Frontal cortex (tissue), 4 donors: ENCODE measurements around the gene BIK. TPM values are rescaled to one million over a fixed set of nuclear protein-coding genes. Genes with fewer than 3 reads are reported as not detected.
"Not testable (repeated sequence)": the region's sequence is repeated elsewhere in the genome, so short reads cannot be mapped to it uniquely, and the experiment has no call there.

ENCODE experiments used
- DNase-seq, 2 donors: peaks; one replicate each; pipeline ENCODE4 v3.0.0; 2012; ENCODE audit warnings: low spot score in 2 of 2
- FAIRE-seq: peaks from 2 replicates; lab custom pipeline; 2012; peaks lifted over from hg19 to GRCh38; lab: Jason Lieb, UNC
- total RNA-seq: library from RNA; depleted of rRNA; stranded (reverse); fragments of >200 nt; gene quantifications from one replicate; pipeline ENCODE4 v1.2.3, GENCODE V29; 2014
- donor health status: control.
- donor health status: control.
- donor health status: control.

Gene BIK
- total RNA-seq, 1 donor from 2014 or later: not detected

DNA sequence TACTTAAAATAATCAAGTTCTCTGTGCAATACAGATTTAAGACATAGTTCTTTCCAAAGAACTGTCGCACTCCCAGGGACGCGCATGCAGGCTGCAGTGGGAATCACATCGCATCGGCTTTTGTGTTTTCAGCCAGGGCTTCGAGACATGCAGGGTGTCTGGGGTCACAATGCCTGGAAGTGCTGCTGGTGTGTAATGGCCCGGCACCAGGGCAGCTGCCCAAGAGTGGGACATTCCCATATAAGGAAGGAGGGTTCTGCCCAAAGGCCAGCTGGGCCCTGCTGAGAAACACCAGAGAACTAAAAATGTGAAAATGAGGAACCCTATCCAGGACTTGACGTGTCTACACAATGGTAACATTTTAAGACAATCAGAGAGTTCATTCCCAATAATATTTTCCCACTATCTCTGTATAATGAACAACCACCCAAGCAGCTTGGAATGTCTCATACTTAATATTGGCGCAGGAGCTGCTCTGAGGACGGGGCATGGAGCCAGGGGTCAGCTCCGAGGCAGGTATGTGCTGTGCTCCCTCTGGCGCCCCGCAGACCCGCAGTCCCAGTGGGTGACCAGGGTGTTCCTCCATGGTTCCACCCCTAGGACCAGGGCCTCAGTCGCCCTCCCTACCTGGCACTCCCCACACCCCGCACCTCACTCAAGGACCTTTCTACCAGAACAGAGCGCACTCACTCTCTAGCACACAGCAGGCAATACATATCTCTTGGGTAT, 21.4 kb downstream of the BIK start:
- FAIRE-seq (no peak), DNase-seq (no peak)

DNA sequence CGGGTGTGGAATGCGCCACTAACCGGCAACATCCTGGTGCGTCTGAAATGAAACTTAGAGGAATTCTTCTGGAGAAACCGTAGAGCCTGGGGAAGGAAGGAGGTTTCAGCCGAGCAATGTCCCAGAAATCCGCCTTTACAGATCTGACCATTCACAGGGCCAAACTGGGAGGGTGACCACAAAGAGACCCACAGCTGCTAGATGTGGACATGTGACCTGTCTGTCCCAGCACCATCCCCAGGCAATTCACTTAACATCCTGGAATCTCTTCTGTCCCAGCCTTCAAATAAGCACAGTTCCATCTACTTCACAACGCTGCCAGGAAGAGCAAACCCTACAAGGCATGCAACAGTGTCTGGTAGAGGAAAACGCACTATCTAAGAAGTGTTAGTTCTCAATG, 22.9 kb downstream of the BIK start:
- no peak for FAIRE-seq
- DNase-seq: no peak

DNA sequence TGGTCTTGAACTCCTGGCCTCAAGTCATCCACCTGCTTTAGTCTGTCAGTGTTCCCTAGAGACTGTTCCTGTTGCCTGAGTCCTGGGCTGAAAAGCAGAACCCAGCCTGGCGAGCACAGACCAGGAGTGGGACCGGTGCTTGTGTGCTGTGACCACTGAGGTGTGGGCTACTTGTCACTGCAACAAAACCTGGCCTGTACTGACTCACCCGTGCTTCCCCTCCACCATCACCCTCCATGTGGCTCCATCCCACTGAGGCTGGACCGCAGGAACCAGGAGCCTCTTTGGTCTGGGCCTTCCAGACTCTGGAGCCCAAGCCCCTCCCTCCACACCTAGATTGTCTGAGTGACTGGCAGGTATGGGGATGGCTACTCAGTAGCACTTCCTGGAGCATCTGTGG, 24.0 kb downstream of the BIK start:
- no peak for DNase-seq
- FAIRE-seq: no peak

DNA sequence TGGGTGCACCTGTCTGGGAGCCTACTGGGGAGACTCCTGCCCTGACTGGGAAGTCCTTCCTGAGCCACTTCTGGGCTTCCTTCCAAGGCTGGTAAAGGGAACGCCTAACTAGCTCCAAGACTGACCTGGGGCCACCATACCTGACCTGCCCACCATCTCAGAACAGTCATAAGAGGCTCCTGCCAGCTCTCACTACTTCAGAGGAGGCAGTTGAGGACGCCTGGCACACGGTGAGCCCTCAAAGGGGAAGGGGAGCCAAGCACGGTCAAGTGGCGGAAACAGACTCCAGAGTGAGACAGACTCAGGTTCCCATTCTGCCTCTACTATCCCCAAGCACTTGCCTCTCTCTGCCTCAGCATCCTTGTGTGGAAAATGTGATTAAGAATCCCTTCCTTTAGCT, 25.0 kb downstream of the BIK start:
- no peak for FAIRE-seq
- no peak for DNase-seq

DNA sequence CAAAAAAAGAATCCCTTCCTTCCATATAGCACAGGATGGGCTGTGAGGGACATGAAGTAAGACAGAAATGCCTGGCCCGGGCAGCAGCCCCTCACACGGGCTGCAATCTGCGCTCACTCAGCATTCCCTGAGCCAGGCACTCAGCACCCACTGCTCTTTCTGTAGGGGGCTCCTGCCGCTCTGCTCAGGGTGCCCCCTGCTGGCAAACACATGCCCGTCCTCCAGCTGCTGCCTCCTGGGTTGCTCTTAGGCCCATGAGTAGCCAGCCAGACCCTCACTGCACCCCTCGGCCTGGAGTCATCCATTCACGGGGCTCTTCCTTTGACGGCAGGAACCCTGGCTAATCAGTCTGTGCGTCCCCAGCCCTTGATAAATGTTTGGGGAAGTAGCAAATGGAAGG, 25.7 kb downstream of the BIK start:
- peak in 1 of 2 donors; percentile 58 for DNase-seq
- no peak for FAIRE-seq

DNA sequence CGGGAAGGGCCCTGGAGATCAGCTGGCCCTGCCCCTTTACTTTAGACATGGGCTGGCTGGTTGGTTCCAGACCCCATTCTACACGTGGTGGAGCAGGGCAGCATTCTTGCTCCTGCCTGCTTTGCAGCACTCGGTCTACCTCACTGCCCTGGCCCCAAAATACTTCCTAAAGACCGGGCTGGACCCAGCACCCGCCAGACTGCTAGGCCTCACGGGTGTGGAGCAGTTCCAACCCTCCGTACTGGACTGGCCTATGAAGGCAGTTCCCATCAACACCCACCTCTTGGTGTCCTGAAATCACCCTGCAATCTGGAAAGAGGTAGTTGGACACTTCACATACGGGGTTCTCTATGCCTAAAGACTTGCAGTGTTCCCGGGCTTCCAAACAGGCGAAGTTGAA, 26.3 kb downstream of the BIK start:
- FAIRE-seq: no peak
- no peak for DNase-seq

DNA sequence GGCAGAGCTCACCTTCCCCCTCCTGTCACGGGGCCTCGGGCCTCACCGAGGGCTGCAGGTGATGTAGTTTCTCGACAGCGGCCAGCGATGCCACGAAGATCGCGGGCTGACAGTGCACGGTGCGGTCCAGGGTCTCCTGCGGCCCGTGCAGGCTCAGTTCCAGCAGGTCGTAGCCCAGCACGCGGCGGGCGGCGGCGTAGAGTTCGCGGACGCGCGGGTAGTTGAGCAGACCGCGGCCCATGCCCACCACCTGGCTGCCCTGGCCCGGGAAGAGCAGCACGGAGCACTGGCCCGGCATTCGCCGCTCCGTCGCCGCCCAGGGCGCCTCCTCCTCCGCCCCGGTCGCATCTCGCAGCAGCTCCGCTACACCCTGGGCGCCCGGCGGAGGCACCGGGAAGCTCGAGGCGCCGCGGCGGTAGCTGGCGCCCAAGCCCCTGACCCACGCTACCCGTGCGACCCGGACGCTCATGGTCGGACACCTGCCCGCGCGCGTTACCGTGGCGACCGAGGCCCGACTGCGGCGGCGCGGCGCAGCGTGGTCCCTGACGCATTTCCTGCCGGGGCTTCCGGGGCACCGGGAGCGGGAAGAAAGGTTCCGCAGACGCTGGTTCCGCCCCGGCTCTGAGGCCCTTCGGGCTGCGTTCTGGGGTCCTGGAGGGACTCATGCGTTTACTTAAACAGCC, 32.5 kb downstream of the BIK start, which contains the start of gene MCAT:
MCAT (minus strand) TSS at position 519 of the 683 bp plus-strand sequence; CDS start at position 469, 50 bp downstream.
- FAIRE-seq: no peak
- peak; percentile 90 to 92 for DNase-seq

DNA sequence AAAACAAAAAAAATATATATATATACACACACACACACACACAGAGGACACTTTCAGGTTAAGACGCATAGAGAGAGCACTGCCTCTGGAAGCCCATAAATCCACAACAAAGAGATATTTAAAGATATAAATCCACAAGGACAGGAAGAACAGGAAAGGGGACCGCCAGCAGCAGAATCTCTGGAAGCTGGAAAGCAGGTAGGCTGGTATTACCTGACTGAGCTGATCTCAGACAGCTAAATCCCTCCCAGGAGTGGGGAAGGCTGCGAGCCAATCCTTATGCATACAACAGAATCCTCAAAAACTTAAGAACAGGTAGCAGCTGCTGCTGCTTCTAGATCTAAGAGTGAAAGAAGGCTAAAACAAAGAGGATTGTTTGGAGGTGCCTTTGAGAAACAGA, 34.4 kb downstream of the BIK start:
- no peak for DNase-seq
- no peak for FAIRE-seq

DNA sequence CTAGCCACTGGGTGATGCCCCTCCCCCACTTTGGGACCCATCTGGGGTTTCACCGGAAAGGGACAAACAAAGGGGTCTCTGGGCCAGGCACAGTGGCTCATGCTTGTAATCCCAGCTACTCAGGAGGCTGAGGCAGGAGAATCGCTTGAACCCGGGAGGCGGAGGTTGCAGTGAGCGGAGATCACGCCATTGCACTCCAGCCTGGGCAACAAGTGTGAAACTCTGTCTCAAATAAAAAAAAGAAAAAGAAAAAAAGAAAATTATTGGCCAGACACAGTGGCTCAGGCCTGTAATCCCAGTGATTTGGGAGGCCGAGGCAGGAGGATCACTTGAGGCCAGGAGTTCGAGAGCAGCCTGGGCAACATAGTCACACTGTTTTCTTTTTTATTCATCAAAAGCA, 34.8 kb downstream of the BIK start:
- FAIRE-seq, DNase-seq: not testable (repeated sequence)

DNA sequence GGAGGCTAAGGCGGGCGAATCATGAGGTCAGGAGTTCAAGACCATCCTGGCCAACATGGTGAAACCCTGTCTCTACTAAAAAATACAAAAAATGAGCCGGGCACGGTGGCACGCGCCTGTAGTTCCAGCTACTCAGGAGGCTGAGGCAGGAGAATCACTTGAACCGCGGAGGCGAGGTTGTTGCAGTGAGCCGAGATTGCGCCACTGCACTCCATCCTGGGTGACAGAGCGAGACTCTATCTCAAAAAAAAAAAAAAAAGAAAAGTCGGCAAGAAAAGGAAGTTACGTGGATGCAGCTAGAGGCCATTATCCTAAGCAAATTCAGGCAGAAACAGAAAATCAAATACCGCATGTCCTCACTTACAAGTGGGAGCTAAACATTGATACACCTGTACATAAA, 35.8 kb downstream of the BIK start:
- not testable (repeated sequence) for DNase-seq, FAIRE-seq

DNA sequence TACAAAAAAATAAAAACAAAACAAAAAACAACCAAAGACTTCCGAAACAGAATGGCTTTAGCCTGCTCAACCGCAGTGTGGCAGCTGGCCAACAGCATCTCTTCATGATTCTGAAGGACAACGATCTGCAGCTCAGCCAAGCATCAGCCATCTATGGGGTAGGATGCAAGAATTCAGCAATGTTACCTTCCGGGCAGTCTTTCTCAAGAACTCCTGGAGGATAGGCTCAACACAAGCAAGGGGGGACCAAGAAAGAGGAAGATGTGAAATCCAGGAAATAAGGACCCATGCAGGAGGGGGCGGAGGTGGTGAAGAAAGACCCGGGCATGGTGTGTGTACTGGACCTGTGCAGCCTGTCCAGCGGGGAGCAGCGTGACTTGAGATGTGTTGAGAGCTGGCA, 37.3 kb downstream of the BIK start:
- no peak for FAIRE-seq
- no peak for DNase-seq

DNA sequence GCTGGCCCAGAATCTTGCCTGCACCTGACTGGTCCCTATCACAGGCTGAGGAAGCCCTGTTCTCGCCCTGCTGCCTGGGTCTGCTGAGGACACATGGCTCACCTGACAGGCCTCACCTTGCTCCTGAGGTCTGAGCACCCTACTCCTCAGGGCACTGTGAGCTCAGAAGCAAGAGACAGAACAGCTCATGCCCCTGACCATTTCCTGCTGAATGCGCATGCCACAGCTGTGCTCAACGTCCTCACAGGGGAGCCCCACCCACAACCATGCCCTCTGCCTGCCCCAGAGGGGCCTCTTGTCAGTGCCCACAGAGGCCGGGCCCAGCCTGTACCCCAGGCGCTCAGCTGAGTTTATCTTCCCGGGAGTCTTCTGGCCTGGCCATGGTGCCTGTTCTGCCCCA, 38.0 kb downstream of the BIK start:
- FAIRE-seq (no peak), DNase-seq (no peak)

DNA sequence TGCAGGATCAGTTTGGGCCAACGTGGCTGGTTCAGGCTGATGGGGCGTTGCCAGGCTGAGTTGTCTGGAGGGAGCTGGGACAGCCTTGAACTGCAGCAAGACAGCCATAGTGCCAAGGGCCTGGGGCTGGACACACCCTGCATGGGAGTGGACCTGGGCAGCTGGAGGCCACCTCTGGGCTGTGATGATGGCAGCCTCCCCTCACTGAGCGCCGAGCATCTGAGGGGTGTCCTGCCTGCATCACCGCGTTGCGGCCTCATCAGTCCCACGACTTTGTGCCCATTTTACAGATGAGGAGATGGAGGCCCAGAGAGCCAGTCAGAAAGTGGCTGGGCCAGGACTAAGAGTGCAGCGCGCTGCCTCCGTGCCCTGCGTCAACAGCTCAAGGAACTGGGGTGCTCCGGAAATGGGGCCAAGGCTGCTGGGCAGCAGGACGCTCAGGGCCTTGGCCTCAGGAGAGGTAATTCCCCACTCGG, 40.2 kb downstream of the BIK start:
- DNase-seq (no peak), FAIRE-seq (no peak)

DNA sequence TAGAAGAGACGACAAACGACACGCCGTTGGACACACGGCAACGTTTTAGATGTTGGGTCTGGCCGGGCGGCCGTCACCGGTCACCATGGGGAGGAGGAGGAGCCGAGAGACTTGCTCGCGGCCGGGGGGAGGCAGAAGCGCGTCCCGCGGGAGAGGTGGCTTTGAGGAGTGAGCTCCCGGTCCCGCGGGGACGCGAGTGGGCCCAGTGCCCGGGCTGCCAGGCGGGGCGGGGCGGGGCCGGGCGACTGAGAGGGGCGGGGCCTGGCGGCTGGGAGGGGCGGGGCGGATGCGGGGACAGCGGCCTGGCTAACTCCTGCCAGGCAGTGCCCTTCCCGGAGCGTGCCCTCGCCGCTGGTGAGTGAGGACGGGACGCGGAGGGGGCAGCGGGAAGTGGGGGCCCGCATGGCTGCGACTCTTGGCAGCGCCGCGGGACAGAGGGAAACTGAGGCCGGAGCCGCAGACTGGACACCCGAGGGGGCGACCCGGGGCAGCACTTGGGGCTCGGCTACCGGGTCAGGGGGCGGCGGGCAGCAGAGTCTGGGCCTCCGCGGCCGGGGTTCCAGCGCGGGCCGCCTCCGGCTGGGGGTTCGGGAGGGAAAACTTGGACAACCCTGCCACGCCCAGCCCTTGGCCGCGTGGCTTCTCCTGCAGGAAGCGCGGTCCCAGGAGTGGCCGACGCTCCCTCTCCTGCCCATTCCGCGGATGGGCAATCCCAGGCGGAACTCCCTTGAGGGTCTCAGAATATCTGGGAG, 40.9 kb downstream of the BIK start, which contains the start of gene TSPO:
TSPO (plus strand) TSS at position 309 of the 752 bp plus-strand sequence. CDS start 7,680 bp downstream, outside the sequence.
- DNase-seq (peak; percentile 89 to 95), FAIRE-seq (no peak)

DNA sequence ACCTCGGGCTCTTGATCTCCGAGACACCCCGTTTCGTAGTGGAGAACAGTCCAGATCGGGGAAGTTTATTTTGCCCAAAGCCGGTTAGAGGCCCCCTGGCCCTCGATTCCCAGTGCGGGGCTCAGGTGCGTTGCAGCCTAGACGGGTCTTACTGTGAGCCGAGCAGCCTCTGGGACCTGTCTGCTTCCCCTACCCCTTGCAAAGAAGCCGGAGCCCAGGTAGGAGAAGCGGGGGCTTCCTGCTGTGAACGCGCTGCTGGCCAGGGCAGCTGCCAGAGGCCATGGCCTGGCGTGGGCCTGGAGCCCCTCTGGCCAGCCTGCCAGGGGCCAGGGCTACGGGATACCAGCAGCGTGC, 41.4 kb downstream of the BIK start:
- FAIRE-seq (no peak), DNase-seq (no peak)

DNA sequence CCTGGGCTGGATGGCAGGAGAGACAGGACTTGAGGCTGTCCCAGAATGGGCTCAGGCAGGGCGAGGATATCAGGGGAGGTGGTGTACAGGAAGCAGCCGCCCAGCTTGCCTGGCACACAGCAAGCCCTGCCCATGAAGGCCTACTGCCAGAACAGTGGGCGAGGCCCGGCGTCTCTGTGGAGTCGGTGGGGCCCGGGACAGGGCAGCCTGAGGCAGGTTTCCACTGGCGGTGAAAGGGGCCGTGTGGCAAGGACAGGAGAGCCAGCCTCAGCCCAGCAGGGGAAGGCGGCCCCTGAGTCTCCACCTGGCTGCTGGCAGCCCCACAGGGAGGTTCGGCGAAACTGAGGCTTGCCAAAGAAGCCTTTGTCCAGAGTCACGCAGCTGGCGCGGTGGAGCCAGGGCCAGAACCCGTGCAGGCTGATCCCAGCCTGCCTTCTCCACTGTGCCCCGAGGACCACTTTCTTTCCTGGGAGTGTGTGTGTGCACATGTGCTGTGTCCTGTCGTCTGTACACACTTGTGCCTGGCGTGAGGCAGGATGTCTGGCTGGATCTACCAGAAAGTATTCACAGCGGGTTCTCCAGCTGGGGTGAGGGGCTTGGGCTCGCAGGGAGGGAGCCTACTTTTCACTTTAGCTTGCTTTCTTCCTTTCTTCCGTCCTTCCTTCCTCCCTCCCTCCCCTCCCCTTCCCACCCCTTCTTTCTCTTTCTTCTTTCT, 42.0 kb downstream of the BIK start:
- FAIRE-seq: no peak

DNA sequence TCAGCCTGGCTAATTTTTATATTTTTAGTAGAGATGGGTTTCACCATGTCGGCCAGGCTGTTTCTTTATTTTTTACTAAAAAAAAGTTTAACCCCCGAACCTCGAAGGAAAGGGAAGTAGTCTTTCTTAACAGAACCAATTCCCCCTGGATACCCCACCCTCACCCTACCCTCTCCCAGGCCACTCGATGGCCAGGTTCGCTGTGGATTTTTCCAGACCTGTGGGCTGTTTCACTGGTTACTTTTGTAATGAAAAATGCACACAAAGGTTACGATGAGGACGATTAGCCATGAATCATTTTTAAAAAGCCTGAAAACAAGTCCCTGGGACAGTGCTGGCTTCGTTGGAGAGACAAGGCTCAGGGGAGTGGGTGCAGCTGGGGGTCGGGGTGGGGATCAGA, 43.3 kb downstream of the BIK start:
- DNase-seq (no peak), FAIRE-seq (no peak)

More for the DNA sequence above, 42.0 kb downstream of the BIK start:
- peak in 1 of 2 donors; percentile 61 for DNase-seq

DNA sequence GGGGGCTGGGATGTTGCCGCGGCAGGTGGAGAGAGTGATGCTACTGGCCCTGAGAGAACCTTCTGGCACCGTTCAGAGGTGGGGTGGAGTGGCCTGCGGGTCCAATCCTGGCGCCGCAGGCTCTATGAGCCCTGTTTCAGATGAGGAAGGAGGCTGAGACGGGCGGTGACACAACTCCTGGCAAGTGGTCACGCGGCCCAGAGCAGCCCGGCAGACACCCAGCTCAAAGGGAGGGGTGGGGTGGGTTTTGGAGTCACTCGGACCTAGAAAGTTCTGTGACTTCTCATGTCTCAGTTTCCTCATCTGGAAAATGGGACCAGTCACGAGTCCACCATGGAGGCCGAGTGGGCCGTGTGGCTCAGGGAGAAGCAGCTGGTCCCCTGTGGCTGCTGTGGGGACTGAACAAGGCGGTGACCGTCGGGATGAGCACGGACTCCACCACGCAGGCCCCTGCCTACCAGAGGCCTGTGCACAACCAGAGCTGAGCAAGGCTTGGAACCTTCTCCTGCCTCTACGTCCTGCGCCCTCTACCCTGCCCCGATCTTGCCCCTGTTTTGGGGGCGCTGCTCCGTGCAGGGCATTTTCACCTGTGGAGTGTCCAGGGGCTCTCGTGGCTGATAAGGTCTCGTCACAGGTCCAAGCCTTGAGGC, 44.5 kb downstream of the BIK start:
- FAIRE-seq (no peak), DNase-seq (no peak)

DNA sequence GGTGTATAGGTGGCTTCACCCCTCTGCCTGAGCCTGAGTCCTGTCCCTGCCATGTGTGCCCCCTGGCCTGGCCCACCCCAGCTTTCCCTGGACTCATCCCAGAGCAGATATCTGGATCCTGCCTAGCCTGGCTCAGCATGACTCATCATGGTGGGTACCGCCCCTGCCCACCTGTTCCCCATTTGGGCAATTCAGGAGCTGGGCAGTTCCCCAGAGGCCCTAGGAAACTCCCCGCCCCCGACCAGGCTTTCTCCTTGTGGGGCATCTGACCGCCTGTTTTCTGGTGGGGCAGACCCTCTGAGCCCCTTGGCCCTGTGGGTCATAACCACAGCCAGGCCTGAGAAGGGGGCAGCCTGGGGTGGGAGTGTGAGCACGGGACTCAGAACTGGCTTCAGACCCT, 45.2 kb downstream of the BIK start:
- no peak for FAIRE-seq

More for the DNA sequence above, 45.2 kb downstream of the BIK start:
- DNase-seq: no peak
